ENCODE measurements around the gene RAC3.

DNA sequence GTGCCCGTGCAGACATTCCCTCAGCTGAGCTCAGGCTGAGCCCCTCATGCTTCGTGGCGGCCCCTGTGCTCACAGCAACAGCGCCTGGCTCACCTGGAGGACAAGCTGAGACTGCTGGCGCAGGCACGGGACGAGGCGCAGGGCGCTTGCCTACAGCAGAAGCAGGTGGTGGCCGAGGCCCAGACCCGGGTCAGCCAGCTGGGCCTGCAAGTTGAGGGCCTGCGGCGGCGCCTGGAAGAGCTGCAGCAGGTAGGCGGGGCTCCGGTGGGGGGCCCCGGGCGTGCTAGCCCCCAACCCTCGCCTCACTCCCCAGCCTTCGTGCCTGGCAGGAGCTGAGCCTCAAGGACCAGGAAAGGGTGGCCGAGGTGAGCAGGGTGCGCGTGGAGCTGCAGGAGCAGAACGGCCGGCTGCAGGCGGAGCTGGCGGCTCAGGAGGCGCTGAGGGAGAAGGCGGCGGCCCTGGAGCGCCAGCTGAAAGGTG lies 1.4 kb upstream of the RAC3 start:
- TF ChIP-seq, protein P1, sequence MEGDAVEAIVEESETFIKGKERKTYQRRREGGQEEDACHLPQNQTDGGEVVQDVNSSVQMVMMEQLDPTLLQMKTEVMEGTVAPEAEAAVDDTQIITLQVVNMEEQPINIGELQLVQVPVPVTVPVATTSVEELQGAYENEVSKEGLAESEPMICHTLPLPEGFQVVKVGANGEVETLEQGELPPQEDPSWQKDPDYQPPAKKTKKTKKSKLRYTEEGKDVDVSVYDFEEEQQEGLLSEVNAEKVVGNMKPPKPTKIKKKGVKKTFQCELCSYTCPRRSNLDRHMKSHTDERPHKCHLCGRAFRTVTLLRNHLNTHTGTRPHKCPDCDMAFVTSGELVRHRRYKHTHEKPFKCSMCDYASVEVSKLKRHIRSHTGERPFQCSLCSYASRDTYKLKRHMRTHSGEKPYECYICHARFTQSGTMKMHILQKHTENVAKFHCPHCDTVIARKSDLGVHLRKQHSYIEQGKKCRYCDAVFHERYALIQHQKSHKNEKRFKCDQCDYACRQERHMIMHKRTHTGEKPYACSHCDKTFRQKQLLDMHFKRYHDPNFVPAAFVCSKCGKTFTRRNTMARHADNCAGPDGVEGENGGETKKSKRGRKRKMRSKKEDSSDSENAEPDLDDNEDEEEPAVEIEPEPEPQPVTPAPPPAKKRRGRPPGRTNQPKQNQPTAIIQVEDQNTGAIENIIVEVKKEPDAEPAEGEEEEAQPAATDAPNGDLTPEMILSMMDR (IDR thresholded peaks at IDR 0.05; ENCODE audit: insufficient read depth, low read length, poor library complexity, severe bottlenecking) = no peak
- TF ChIP-seq EZH2phosphoT487 (conservative IDR thresholded peaks at IDR 0.05; ENCODE audit: low read length) = no peak
